K562 (cell line): ENCODE results near the gene RFPL4A. TPM values are rescaled to one million over a fixed set of nuclear protein-coding genes. Genes with fewer than 3 reads are reported as not detected.
"Not testable (repeated sequence)": the region's sequence is repeated elsewhere in the genome, so short reads cannot be mapped to it uniquely, and the experiment has no call there.

Experiments
- ATAC-seq: fragments of 200-7000 bp; cut with Tn5 transposase; 3 replicates; pipeline ENCODE4 v1.9.1; 2020; ENCODE audit warnings: moderate library complexity
- Bru-seq: library from RNA; stranded (reverse); fragments of 400-500 nt; gene quantifications from one replicate; lab custom pipeline; 2021; lab: Mats Ljungman, UMichigan
- BruChase-seq, 2 experiments: library from RNA; stranded (reverse); fragments of 400-500 nt; gene quantifications; one replicate each; lab custom pipeline; 2021; lab: Mats Ljungman, UMichigan
- BruUV-seq: library from RNA; stranded (reverse); fragments of 400-500 nt; replicated peaks from 2 replicates; lab custom pipeline; 2021; lab: Mats Ljungman, UMichigan
- CTCF ChIA-PET: fragments of 300-600 bp; formaldehyde crosslinking; extraction: SDS; loops from one replicate; lab custom pipeline; 2021; ENCODE audit warnings: low intra/inter-chr PET ratio; lab: Yijun Ruan, JAX
- POLR2A ChIA-PET: fragments of 300-600, 350-650 bp; sonication (Branson Sonifier 250); formaldehyde crosslinking; extraction: SDS; loops from one replicate; lab custom pipeline; 2021; ENCODE audit warnings: antibody characterized with exemption, inconsistent platforms; lab: Yijun Ruan, JAX
- DNase-seq, 4 experiments: peaks; one replicate each; pipeline versions ENCODE4 v3.0.0 to v3.0.0-alpha.2; 2011 to 2018; ENCODE audit warnings: low spot score in 3 of 4, mixed read lengths in 3 of 4; ENCODE audit errors: extremely low read depth in 1 of 4
- FAIRE-seq: peaks from 2 replicates; lab custom pipeline; 2011; peaks lifted over from hg19 to GRCh38; lab: Jason Lieb, UNC
- H2AFZ ChIP-seq: 2 replicates; pipeline ENCODE4 v1.6.0; 2011; ENCODE audit warnings: low read depth, low read length, control low read depth, inconsistent platforms
- H3K27ac ChIP-seq: fragments of 200-600 bp; 3 replicates; pipeline ENCODE4 v1.8.0; 2011; ENCODE audit warnings: low read depth, mild to moderate bottlenecking, control low read depth, inconsistent platforms, low read length, moderate library complexity, mixed read lengths; ENCODE audit errors: extremely low read depth
- H3K27me3 ChIP-seq, 2 experiments: fragments of 300-600 bp in 1 of 2; 2 replicates in 1 of 2; 3 replicates in 1 of 2; pipeline versions ENCODE4 v1.6.0 to v1.8.0; 2011; ENCODE audit warnings: inconsistent platforms in 2 of 2, low read length in 2 of 2, mild to moderate bottlenecking in 1 of 2, mixed read lengths in 1 of 2, moderate library complexity in 1 of 2; ENCODE audit not compliant: control insufficient read depth in 2 of 2, insufficient read depth in 2 of 2
- H3K36me3 ChIP-seq: fragments of 300-600 bp; 3 replicates; pipeline ENCODE4 v1.8.0; 2011; ENCODE audit warnings: mild to moderate bottlenecking, low read length, inconsistent platforms; ENCODE audit not compliant: control insufficient read depth, insufficient read depth
- H3K4me1 ChIP-seq, 2 experiments: fragments of 200-600 bp in 1 of 2; replicated peaks in 1 of 2; 2 replicates in 1 of 2; 3 replicates in 1 of 2; pipeline versions ENCODE4 v1.5.1 to v1.8.0; 2011; ENCODE audit warnings: inconsistent platforms in 2 of 2, low read length in 2 of 2, mild to moderate bottlenecking in 1 of 2, mixed read lengths in 1 of 2, moderate library complexity in 1 of 2; ENCODE audit not compliant: control insufficient read depth in 2 of 2, insufficient read depth in 2 of 2
- H3K4me2 ChIP-seq: 2 replicates; pipeline ENCODE4 v1.6.1; 2011; ENCODE audit warnings: low read length, control low read depth, inconsistent platforms, mixed read lengths; ENCODE audit not compliant: insufficient read depth
- H3K4me3 ChIP-seq: fragments of 200-600 bp; sonication (generic), shearing (Covaris generic); 2 replicates; pipeline ENCODE4 v1.5.1; 2016; ENCODE audit warnings: control low read depth, inconsistent platforms
- H3K79me2 ChIP-seq: fragments of 200-600 bp; 3 replicates; pipeline ENCODE4 v1.8.0; 2011; ENCODE audit warnings: low read length, inconsistent platforms; ENCODE audit not compliant: control insufficient read depth, insufficient read depth
- H3K9ac ChIP-seq, 2 experiments: 2 replicates each; pipeline versions ENCODE4 v1.6.0 to v1.6.1; 2011; ENCODE audit warnings: low read depth in 2 of 2, low read length in 2 of 2, control low read depth in 1 of 2, inconsistent platforms in 1 of 2, mild to moderate bottlenecking in 1 of 2, mixed read lengths in 1 of 2; ENCODE audit not compliant: insufficient read depth in 1 of 2
- H3K9me1 ChIP-seq: one replicate; pipeline ENCODE4 v1.6.0; 2011; ENCODE audit warnings: inconsistent platforms, mild to moderate bottlenecking, low read length, moderate library complexity; ENCODE audit not compliant: control insufficient read depth, insufficient read depth
- H3K9me3 ChIP-seq: replicated peaks from 2 replicates; pipeline ENCODE4 v1.5.1; 2011; ENCODE audit warnings: low read depth, low read length, inconsistent platforms; ENCODE audit not compliant: control insufficient read depth, insufficient read depth
- H4K20me1 ChIP-seq: replicated peaks from 2 replicates; pipeline ENCODE4 v1.6.1; 2011; ENCODE audit warnings: low read length, inconsistent platforms, mixed read lengths; ENCODE audit not compliant: control insufficient read depth, insufficient read depth
- WGBS: fragments of 100-300 bp; shearing (Covaris generic); methylation state at CpG from one replicate; pipeline ENCODE4 v1.1.6; 2016; ENCODE audit warnings: low coverage, mixed read lengths; ENCODE audit not compliant: insufficient coverage; ENCODE audit errors: missing lambda C conversion rate; 5-methylcytosine and 5-hydroxymethylcytosine counted together
- in situ Hi-C: fragments of 300-500 bp; cut with MboI; formaldehyde crosslinking; loops from 4 replicates; pipeline ENCODE4 v1.15.0; 2018; ENCODE audit warnings: inconsistent platforms, mixed read lengths
- intact Hi-C: fragments of 100-400 bp; cut with micrococcal nuclease; formaldehyde crosslinking; loops from 2 replicates; pipeline ENCODE4 v1.14.2; 2022
- long read RNA-seq, 3 experiments: library from polyadenylated mRNA in 2 of 3; library from RNA in 1 of 3; unstranded in 2 of 3; stranded (forward) in 1 of 3; transcript quantifications; one replicate each; pipeline ENCODE4 v2.0.0, GENCODE V29; 2019 to 2022
- polyA minus RNA-seq, 3 experiments: library from RNA; depleted of rRNA, polyadenylated mRNA; stranded (reverse); fragments of >200 nt; gene quantifications; 2 replicates each; pipeline ENCODE4 v1.2.3, GENCODE V29; 2011
- polyA plus RNA-seq, 8 experiments: library from polyadenylated mRNA; depleted of rRNA in 4 of 8; stranded (reverse) in 5 of 8; unstranded in 3 of 8; fragments of >200 nt; fragmentation: Nextera tagmentation in 2 of 8; fragmentation: Illumina TruSeq in 1 of 8; extraction: Ambion mirVana in 2 of 8; extraction: Trizol in 1 of 8; gene quantifications; 2 replicates each; pipeline versions ENCODE4 v1.2.1 to v1.2.3, GENCODE V29; 2011 to 2014; ENCODE audit warnings: inconsistent platforms in 1 of 8, missing spikeins in 1 of 8
- total RNA-seq, 7 experiments: library from RNA; depleted of rRNA in 6 of 7; stranded (reverse); fragments of >200 nt in 6 of 7; fragmentation: Illumina TruSeq in 2 of 7; extraction: Trizol in 2 of 7; gene quantifications; 2 replicates each; pipeline versions ENCODE4 v1.2.1 to v1.2.3, GENCODE V29; 2011 to 2021; ENCODE audit warnings: low replicate concordance in 1 of 7

Gene RFPL4A
- total RNA-seq (2011; cell fraction: chromatin; rRNA removed; ENCODE audit: low replicate concordance) = not detected in 2 replicates
- total RNA-seq (2011; cell fraction: nucleolus; rRNA removed) = not detected in 2 replicates
- not detected in 2 replicates for total RNA-seq (2011; cell fraction: nucleoplasm; rRNA removed)
- total RNA-seq (2014; rRNA removed) (not detected in 2 replicates), total RNA-seq (2014; rRNA removed; fragmentation: Illumina TruSeq; extraction: Trizol) (0.15 TPM in 1 of 2 replicates, not detected in the other), total RNA-seq (2015; rRNA removed; fragmentation: Illumina TruSeq; extraction: Trizol) (0.19 and 0.22 TPM in 2 replicates), total RNA-seq (2021) (0.16 TPM in 1 of 2 replicates, not detected in the other), polyA plus RNA-seq (2011; rRNA removed) (0.24 TPM in 1 of 2 replicates, not detected in the other), polyA plus RNA-seq (2014; fragmentation: Illumina TruSeq; extraction: Trizol) (0.32 and 0.40 TPM in 2 replicates), polyA plus RNA-seq (2014; fragmentation: Nextera tagmentation; extraction: Ambion mirVana) (1 to 10 TPM in 1 of 2 experiments, under 1 TPM in 1; 0.92 to 1.1 TPM), polyA plus RNA-seq (2014; rRNA removed) (0.13 and 0.28 TPM in 2 replicates), polyA minus RNA-seq (2011; rRNA and poly(A)+ RNA removed) (not detected in 2 replicates), Bru-seq, nascent RNA (percentile 22 among the genes with signal in this experiment), BruChase-seq, experiment 1, labeled RNA remaining after a 2-hour chase (percentile 10 among the genes with signal in this experiment), BruChase-seq, experiment 2, labeled RNA remaining after a 6-hour chase (percentile 20 among the genes with signal in this experiment)
- polyA plus RNA-seq (2011; cell fraction: cytosol; rRNA removed) = not detected in 2 replicates
- polyA plus RNA-seq (2011; cell fraction: nucleus; rRNA removed) = not detected in 2 replicates
- polyA plus RNA-seq (2012) = 0.17 and 0.76 TPM in 2 replicates
- polyA minus RNA-seq (2011; cell fraction: cytosol; rRNA and poly(A)+ RNA removed) = not detected in 2 replicates
- polyA minus RNA-seq (2011; cell fraction: nucleus; rRNA and poly(A)+ RNA removed) = not detected in 2 replicates
- long read RNA-seq, experiment 1 = 0 reads
- long read RNA-seq, experiment 2 = 0 reads
- long read RNA-seq, experiment 3 = 0 reads

DNA sequence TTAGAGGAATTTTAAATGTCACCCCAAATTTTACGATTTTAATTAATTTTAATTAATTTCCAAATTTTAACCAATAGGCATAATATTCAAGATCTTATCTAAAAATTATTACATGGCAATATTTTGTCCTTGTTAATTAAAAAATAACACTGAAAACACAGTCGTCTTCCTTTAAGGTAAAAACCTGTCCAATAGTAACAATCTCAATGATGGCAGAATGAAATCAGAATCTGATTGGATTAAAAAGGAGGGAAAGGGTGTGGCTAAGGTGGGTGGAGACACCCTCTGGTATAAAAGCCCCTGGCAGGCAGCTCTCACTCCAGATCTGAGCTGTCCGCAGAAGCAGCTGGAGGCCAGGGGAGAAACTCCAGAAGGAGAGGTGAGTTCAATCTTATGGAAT is at the start of gene RFPL4A:
Gene RFPL4A, plus strand, starts transcription at position 301 of the 400 bp plus-strand sequence. CDS start 2,704 bp downstream, outside the sequence.
- DNase-seq, H3K4me1 ChIP-seq, H3K4me3 ChIP-seq, in situ Hi-C loops, H4K20me1 ChIP-seq, ATAC-seq, H3K9me1 ChIP-seq, H3K9me3 ChIP-seq, H3K27ac ChIP-seq, POLR2A ChIA-PET, BruUV-seq, intact Hi-C loops, H3K9ac ChIP-seq, H3K79me2 ChIP-seq, H3K36me3 ChIP-seq, H3K4me2 ChIP-seq, CTCF ChIA-PET: not testable (repeated sequence)
- Histone ChIP-seq H2AFZ (peak within 1 kb of the TSS; percentile 44; the same call in 1 of the 2 replicates), H3K27me3 (peaks cover 11 to 20% of the 10 kb centered on the region in 2 experiments; a peak in 4 of 5 replicates)
- 0% methylated on average over 1 of the region's 3 CpGs for WGBS
- peak; percentile 26 for FAIRE-seq
